Fibroblast of lung (primary cell): Measurements from ENCODE around the gene TOLLIP. TPM values are rescaled to one million over a fixed set of nuclear protein-coding genes. Genes with fewer than 3 reads are reported as not detected.

Experiments
- DNase-seq, 2 donors: peaks; one replicate each; pipeline versions ENCODE4 v3.0.0 to v3.0.0-alpha.2; 2010; ENCODE audit warnings: low read depth in 2 of 2
- H2AFZ ChIP-seq: 2 replicates; pipeline ENCODE4 v1.5.1; 2012; ENCODE audit warnings: low read length, control low read depth, inconsistent platforms
- H3K27ac ChIP-seq: 2 replicates; pipeline ENCODE4 v1.5.1; 2011; ENCODE audit warnings: low read length, control low read depth; ENCODE audit not compliant: insufficient read depth
- H3K27me3 ChIP-seq: 2 replicates; pipeline ENCODE4 v1.5.1; 2011; ENCODE audit warnings: mild to moderate bottlenecking, low read length; ENCODE audit not compliant: control insufficient read depth, insufficient read depth
- H3K36me3 ChIP-seq: 2 replicates; pipeline ENCODE4 v1.5.1; 2011; ENCODE audit warnings: low read length; ENCODE audit not compliant: control insufficient read depth, insufficient read depth
- H3K4me1 ChIP-seq: 2 replicates; pipeline ENCODE4 v1.5.1; 2011; ENCODE audit warnings: low read length; ENCODE audit not compliant: control insufficient read depth, insufficient read depth; ENCODE audit errors: extremely low read depth
- H3K4me2 ChIP-seq: 2 replicates; pipeline ENCODE4 v1.5.1; 2011; ENCODE audit warnings: low read length, control low read depth; ENCODE audit not compliant: insufficient read depth; ENCODE audit errors: extremely low read depth
- H3K4me3 ChIP-seq, 4 experiments: fragments of 200-600 bp in 1 of 4; sonication (generic) in 1 of 4; replicated peaks in 1 of 4; 2 replicates each; pipeline ENCODE4 v1.5.1; 2011 to 2016; ENCODE audit warnings: low read length in 4 of 4, low read depth in 3 of 4, mild to moderate bottlenecking in 3 of 4, control low read depth in 2 of 4, inconsistent platforms in 1 of 4, mixed read lengths in 1 of 4; ENCODE audit not compliant: insufficient read depth in 1 of 4; ENCODE audit errors: control extremely low read depth in 1 of 4
- H3K79me2 ChIP-seq: 2 replicates; pipeline ENCODE4 v1.5.1; 2012; ENCODE audit warnings: mild to moderate bottlenecking, low read length, inconsistent platforms; ENCODE audit not compliant: control insufficient read depth, insufficient read depth
- H3K9ac ChIP-seq: 2 replicates; pipeline ENCODE4 v1.5.1; 2011; ENCODE audit warnings: mild to moderate bottlenecking, low read length, control low read depth; ENCODE audit not compliant: insufficient read depth
- H3K9me3 ChIP-seq: 2 replicates; pipeline ENCODE4 v1.5.1; 2012; ENCODE audit warnings: low read depth, low read length; ENCODE audit not compliant: control insufficient read depth, insufficient read depth
- H4K20me1 ChIP-seq: 2 replicates; pipeline ENCODE4 v1.5.1; 2011; ENCODE audit warnings: low read length; ENCODE audit not compliant: control insufficient read depth, insufficient read depth; ENCODE audit errors: extremely low read depth
- CTCF ChIP-seq, 2 donors: IDR thresholded peaks in 1 of 2; conservative IDR thresholded peaks in 1 of 2; 1 replicate in 1 of 2; 2 replicates in 1 of 2; pipeline ENCODE4 v1.5.1; 2011 to 2012; ENCODE audit warnings: low read length in 2 of 2, control low read depth in 1 of 2, inconsistent platforms in 1 of 2, low read depth in 1 of 2, mild to moderate bottlenecking in 1 of 2
- EZH2 ChIP-seq: IDR thresholded peaks from 2 replicates; pipeline ENCODE4 v1.5.1; 2012; ENCODE audit warnings: low read length, control low read depth, mild to moderate bottlenecking; ENCODE audit errors: missing control alignments
- polyA plus RNA-seq, 2 donors: library from polyadenylated mRNA; depleted of rRNA in 1 of 2; stranded (reverse) in 1 of 2; unstranded in 1 of 2; fragments of >200 nt; gene quantifications; 2 replicates each; pipeline ENCODE4 v1.2.1, GENCODE V29; 2011 to 2012; ENCODE audit warnings: missing spikeins in 1 of 2
- total RNA-seq: library from RNA; depleted of rRNA; stranded (reverse); fragments of >200 nt; gene quantifications from 2 replicates; pipeline ENCODE4 v1.2.1, GENCODE V29; 2014

TOLLIP gene
- total and polyA plus RNA-seq, 2 donors (not counting 1 experiment from before 2014, with no cell fraction given) = 28.4 to 34.6 TPM

DNA sequence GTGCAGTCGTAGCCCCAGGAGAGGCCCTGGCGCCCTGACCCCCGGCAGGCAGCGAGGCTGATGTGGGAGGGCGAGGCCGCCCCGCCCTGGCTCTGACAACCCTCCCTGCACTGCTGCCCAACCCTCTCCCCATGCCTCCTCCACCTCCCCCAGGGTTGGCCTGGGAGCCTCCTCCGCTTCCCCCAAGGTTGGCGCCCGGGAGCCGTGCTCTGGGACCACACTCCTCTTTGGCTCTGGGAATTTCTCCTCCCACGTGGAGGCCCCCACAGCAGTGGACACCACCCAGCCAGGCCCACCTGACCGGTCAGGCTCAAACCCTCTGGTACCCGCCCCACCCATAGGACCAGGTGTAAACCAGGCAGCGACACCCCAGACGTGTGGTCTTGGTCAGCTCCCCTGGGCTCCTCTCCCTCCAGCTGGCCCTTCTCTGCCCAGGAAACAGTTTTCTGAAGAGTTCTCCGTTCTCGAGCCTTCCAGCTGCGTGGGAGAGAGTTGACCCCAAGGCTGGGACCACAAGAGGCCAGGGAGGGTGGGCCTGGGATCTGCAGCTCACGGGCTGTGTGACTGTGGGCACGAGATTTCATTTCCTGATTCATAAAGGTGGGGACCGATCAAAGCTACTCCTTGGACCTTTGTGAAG, 40.8 kb upstream of the TOLLIP start:
- Histone ChIP-seq H3K79me2 (no peaks in the 10 kb centered on the region), H2AFZ (no peak overlapping the region), H3K36me3 (no peaks in the 10 kb centered on the region), H3K9ac (no peak overlapping the region), H3K27me3 (no peaks in the 10 kb centered on the region), H4K20me1 (no peaks in the 10 kb centered on the region), H3K27ac (no peak overlapping the region), H3K4me1 (no peaks in the 10 kb centered on the region), H3K4me2 (no peak overlapping the region), H3K4me3 (no peak overlapping the region), H3K9me3 (no peaks in the 10 kb centered on the region)
- no peak for DNase-seq
- TF ChIP-seq EZH2 = no peak
- no peak for TF ChIP-seq CTCF (conservative IDR thresholded peaks at IDR 0.05 in 1 of 2, IDR thresholded peaks at IDR 0.05 in 1 of 2; ENCODE audit: low read depth in 1 of 2, low read length in 2 of 2)

- TF ChIP-seq EZH2 (no peak), CTCF (conservative IDR thresholded peaks at IDR 0.05 in 1 of 2, IDR thresholded peaks at IDR 0.05 in 1 of 2; ENCODE audit: low read depth in 1 of 2, low read length in 2 of 2) (no peak)
- H3K4me3 ChIP-seq = no peak overlapping the region
- no peaks in the 10 kb centered on the region for H3K79me2 ChIP-seq
- H3K9ac ChIP-seq = no peak overlapping the region
- no peaks in the 10 kb centered on the region for H3K4me1 ChIP-seq
- H3K4me2 ChIP-seq = no peak overlapping the region
- no peak for DNase-seq
- no peaks in the 10 kb centered on the region for H4K20me1 ChIP-seq
- no peak overlapping the region for H2AFZ ChIP-seq
- no peak overlapping the region for H3K27ac ChIP-seq
- H3K36me3 ChIP-seq = no peaks in the 10 kb centered on the region
- H3K27me3 ChIP-seq = no peaks in the 10 kb centered on the region
- H3K9me3 ChIP-seq = no peaks in the 10 kb centered on the region
Measured at GRCh38 chr11:1349327-1350041, 40.1 kb upstream of the TOLLIP start.

DNA sequence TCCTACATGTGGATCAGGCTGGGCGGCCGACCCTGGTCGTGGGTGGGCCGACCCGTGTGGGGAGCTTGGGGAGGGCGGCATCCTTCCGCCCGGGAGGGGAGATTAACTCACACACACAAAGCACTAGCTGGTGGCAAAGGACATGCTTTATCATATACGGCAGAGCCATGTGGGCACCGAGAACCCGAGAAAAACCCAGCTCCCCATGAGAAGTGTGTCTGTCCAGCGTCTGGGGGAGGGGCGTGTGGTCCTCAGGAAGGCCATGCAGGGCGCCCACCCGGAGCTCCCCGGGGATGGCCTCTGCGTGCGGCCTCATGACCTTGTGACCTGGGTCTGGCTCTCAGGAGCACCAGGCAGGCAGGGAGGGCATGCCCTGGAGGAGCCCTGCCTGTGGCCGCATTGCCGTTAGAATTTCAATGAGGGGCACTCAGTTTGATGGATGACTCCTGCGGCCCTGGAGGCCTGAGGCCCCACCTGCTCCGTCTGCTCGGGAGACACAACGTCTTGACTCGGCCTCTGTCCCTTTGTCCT, 39.4 kb upstream of the TOLLIP start:
- no peak overlapping the region for H3K4me2 ChIP-seq
- no peak for DNase-seq
- H3K27ac ChIP-seq = no peak overlapping the region
- no peaks in the 10 kb centered on the region for H3K27me3 ChIP-seq
- H3K4me3 ChIP-seq = no peak overlapping the region
- H3K9ac ChIP-seq = no peak overlapping the region
- H3K36me3 ChIP-seq = no peaks in the 10 kb centered on the region
- no peak overlapping the region for H2AFZ ChIP-seq
- H4K20me1 ChIP-seq = no peaks in the 10 kb centered on the region
- H3K9me3 ChIP-seq = no peaks in the 10 kb centered on the region
- no peaks in the 10 kb centered on the region for H3K4me1 ChIP-seq
- H3K79me2 ChIP-seq = no peaks in the 10 kb centered on the region
- TF ChIP-seq CTCF (conservative IDR thresholded peaks at IDR 0.05 in 1 of 2, IDR thresholded peaks at IDR 0.05 in 1 of 2; ENCODE audit: low read depth in 1 of 2, low read length in 2 of 2) = no peak
- TF ChIP-seq EZH2 = no peak
